KBM-7 (cell line): Measurements from ENCODE around the gene XXYLT1.

Experiments
- DNase-seq: peaks from one replicate; pipeline ENCODE4 v3.0.0-alpha.2; 2015
- in situ Hi-C: fragments of 300-500 bp; cut with MboI; formaldehyde crosslinking; loops from 2 replicates; pipeline ENCODE4 v1.14.3; 2020; ENCODE audit warnings: low sequenced_read_pairs, low pct_unique_long_range_greater_than_20kb, mixed read lengths

Gene XXYLT1

GRCh38 chr3:195179776-195180489 lies 91.0 kb downstream of the XXYLT1 start:
- no peak for DNase-seq
- in situ Hi-C loops: no loop called here

- in situ Hi-C loops: no loop called here
- peak; percentile 98 for DNase-seq
Measured at GRCh38 chr3:195178124-195178910, 92.6 kb downstream of the XXYLT1 start.

GRCh38 chr3:195177422-195178123 lies 93.4 kb downstream of the XXYLT1 start:
- in situ Hi-C loops: no loop called here
- DNase-seq: no peak

- no peak for DNase-seq
- in situ Hi-C loops: no loop called here
Measured at GRCh38 chr3:195176776-195177175, 94.2 kb downstream of the XXYLT1 start.

GRCh38 chr3:195175476-195176337 lies 95.3 kb downstream of the XXYLT1 start:
- no peak for DNase-seq
- in situ Hi-C loops: no loop called here

GRCh38 chr3:195175076-195175475 lies 95.9 kb downstream of the XXYLT1 start:
- in situ Hi-C loops: no loop called here
- no peak for DNase-seq

GRCh38 chr3:195173657-195174056 lies 97.3 kb downstream of the XXYLT1 start:
- in situ Hi-C loops: no loop called here
- DNase-seq: no peak

GRCh38 chr3:195172896-195173295 lies 98.1 kb downstream of the XXYLT1 start:
- in situ Hi-C loops: no loop called here
- no peak for DNase-seq

- in situ Hi-C loops: no loop called here
- no peak for DNase-seq
Measured at GRCh38 chr3:195172039-195172684, 98.8 kb downstream of the XXYLT1 start.

GRCh38 chr3:195171093-195171873 lies 99.7 kb downstream of the XXYLT1 start:
- in situ Hi-C loops: no loop called here
- no peak for DNase-seq

- no peak for DNase-seq
- in situ Hi-C loops: no loop called here
Measured at GRCh38 chr3:195170496-195170895, 100.5 kb downstream of the XXYLT1 start.

- in situ Hi-C loops: no loop called here
- DNase-seq: no peak
Measured at GRCh38 chr3:195169011-195169649, 101.8 kb downstream of the XXYLT1 start.

- no peak for DNase-seq
- in situ Hi-C loops: no loop called here
Measured at GRCh38 chr3:195168009-195168762, 102.8 kb downstream of the XXYLT1 start.

GRCh38 chr3:195165790-195166189 lies 105.2 kb downstream of the XXYLT1 start:
- in situ Hi-C loops: no loop called here
- no peak for DNase-seq

- no peak for DNase-seq
- in situ Hi-C loops: no loop called here
Measured at GRCh38 chr3:195165265-195165609, 105.7 kb downstream of the XXYLT1 start.

GRCh38 chr3:195164573-195165264 lies 106.2 kb downstream of the XXYLT1 start:
- DNase-seq: no peak
- in situ Hi-C loops: no loop called here
